Esophagus muscularis mucosa (tissue), 4 donors: ENCODE data around the gene MOXD1. TPM values are rescaled to one million over a fixed set of nuclear protein-coding genes. Genes with fewer than 3 reads are reported as not detected.

Source experiments
- DNase-seq: peaks from one replicate; pipeline ENCODE4 v3.0.0-alpha.2; 2017; ENCODE audit errors: extremely low spot score
- H3K27ac ChIP-seq, 4 donors: fragments of 200-600 bp; sonication (generic); replicated peaks in 1 of 4; 1 replicate in 3 of 4; 2 replicates in 1 of 4; pipeline ENCODE4 v1.5.1; 2016 to 2019; ENCODE audit warnings: mild to moderate bottlenecking in 1 of 4
- H3K27me3 ChIP-seq, 4 donors: fragments of 200-600 bp; sonication (generic); one replicate each; pipeline versions ENCODE4 v1.5.1 to v1.6.0; 2016 to 2019
- H3K36me3 ChIP-seq, 4 donors: fragments of 200-600 bp; sonication (generic); one replicate each; pipeline ENCODE4 v1.5.1; 2016 to 2019
- H3K4me1 ChIP-seq, 4 donors: fragments of 200-600 bp; sonication (generic); one replicate each; pipeline ENCODE4 v1.5.1; 2016 to 2019
- H3K4me3 ChIP-seq, 4 donors: fragments of 200-600 bp; sonication (generic); 1 replicate in 2 of 4; 2 replicates in 2 of 4; pipeline ENCODE4 v1.5.1; 2016 to 2019; ENCODE audit warnings: mild to moderate bottlenecking in 4 of 4, moderate library complexity in 1 of 4
- H3K9me3 ChIP-seq, 4 donors: fragments of 200-600 bp; sonication (generic); 1 replicate in 3 of 4; 2 replicates in 1 of 4; pipeline ENCODE4 v1.5.1; 2016 to 2019
- EP300 ChIP-seq: sonication (generic); formaldehyde crosslinking; IDR thresholded peaks from one replicate; pipeline ENCODE4 v1.6.1; 2017; ENCODE audit warnings: antibody characterized with exemption
- POLR2A ChIP-seq: fragments of 450-650 bp; IDR thresholded peaks from one replicate; pipeline ENCODE4 v1.6.1; 2017; ENCODE audit warnings: antibody characterized with exemption, moderate library complexity, mild to moderate bottlenecking, low read depth
- POLR2AphosphoS5 ChIP-seq, 2 donors: sonication (generic); formaldehyde crosslinking; IDR thresholded peaks; one replicate each; pipeline ENCODE4 v1.6.1; 2017; ENCODE audit warnings: antibody characterized with exemption in 2 of 2
- WGBS: methylation state at CpG from one replicate; pipeline ENCODE4 v1.1.5; 2018; 5-methylcytosine and 5-hydroxymethylcytosine counted together
- intact Hi-C: fragments of 100-400 bp; cut with DNase I; formaldehyde crosslinking; loops from one replicate; pipeline ENCODE4 v1.15.1; 2023
- total RNA-seq, 4 donors: library from RNA; depleted of rRNA; stranded (reverse); fragments of >200 nt; gene quantifications; one replicate each; pipeline versions ENCODE4 v1.1.0 to v1.2.1, GENCODE V29; 2016
- TF ChIP-seq, protein P1 (sequence below), 3 experiments: fragments of 200-600 bp in 2 of 3; fragments of 450-650 bp in 1 of 3; sonication (generic) in 2 of 3; IDR thresholded peaks; one replicate each; pipeline ENCODE4 v1.5.1; 2017 to 2019; ENCODE audit warnings: antibody characterized with exemption in 3 of 3, mild to moderate bottlenecking in 2 of 3, moderate library complexity in 1 of 3

The MOXD1 gene
- total RNA-seq, 4 donors from 2014 or later = 14.2 to 32.4 (median 23.6) TPM

DNA sequence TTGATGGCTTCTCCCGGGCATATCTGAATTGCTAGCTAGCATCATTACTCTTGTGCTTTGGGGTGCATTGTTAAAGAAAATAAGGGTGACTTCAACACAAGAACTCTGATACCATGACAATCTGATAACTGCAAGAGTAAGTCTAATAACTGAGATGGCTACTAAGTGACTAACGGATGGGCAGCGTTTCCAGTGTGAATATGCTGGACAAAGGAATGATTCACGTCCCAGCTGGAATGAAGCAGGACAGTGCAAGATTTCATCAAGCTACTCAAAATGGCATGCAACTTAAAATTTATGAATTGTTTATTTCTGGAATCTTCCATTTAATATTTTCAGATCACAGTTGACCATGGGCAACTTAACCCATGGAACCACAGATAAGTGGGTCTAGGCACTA lies 31.7 kb downstream of the MOXD1 start:
- H3K27ac ChIP-seq = no peak overlapping the region
- 77% methylated on average over 4 of the region's 4 CpGs for WGBS

DNA sequence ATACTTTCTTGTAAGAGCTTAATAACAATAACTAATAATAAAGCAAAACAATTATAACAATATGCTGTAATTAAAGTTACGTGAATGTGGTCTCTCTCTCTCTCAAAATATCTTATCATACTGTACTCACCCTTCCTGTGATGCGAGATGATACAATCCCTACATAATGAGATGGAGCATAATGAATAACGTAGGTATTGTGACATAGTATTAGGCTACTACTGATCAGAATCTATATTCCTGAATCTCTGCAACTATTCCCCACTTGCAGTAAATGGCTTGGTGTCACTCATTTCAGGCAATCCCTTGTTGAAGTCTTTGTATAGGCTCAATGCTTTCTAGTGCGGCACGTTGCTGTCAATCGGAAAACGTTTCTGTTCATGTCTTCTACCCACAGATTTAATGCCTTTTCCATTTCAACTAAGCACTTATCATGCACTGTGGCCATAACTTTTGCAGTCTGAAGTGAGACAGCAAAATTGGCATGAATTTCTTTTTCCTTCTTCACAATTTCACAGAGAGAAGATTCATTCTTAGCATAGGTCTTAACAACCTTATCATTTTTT lies 32.3 kb downstream of the MOXD1 start:
- WGBS = 90% methylated on average over 7 of the region's 7 CpGs
- Histone ChIP-seq H3K4me1 (no peaks in the 10 kb centered on the region), H3K36me3 (no peaks in the 10 kb centered on the region), H3K9me3 (no peaks in the 10 kb centered on the region), H3K27ac (no peak overlapping the region), H3K4me3 (no peak overlapping the region), H3K27me3 (no peaks in the 10 kb centered on the region)
- no peak for DNase-seq
- TF ChIP-seq POLR2AphosphoS5 (IDR thresholded peaks at IDR 0.05) = no peak
- TF ChIP-seq EP300 = no peak
- no peak for TF ChIP-seq POLR2A
- TF ChIP-seq, protein P1, sequence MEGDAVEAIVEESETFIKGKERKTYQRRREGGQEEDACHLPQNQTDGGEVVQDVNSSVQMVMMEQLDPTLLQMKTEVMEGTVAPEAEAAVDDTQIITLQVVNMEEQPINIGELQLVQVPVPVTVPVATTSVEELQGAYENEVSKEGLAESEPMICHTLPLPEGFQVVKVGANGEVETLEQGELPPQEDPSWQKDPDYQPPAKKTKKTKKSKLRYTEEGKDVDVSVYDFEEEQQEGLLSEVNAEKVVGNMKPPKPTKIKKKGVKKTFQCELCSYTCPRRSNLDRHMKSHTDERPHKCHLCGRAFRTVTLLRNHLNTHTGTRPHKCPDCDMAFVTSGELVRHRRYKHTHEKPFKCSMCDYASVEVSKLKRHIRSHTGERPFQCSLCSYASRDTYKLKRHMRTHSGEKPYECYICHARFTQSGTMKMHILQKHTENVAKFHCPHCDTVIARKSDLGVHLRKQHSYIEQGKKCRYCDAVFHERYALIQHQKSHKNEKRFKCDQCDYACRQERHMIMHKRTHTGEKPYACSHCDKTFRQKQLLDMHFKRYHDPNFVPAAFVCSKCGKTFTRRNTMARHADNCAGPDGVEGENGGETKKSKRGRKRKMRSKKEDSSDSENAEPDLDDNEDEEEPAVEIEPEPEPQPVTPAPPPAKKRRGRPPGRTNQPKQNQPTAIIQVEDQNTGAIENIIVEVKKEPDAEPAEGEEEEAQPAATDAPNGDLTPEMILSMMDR (IDR thresholded peaks at IDR 0.05) = no peak
- intact Hi-C loops = no loop called here

More for the DNA sequence above, 31.7 kb downstream of the MOXD1 start:
- Histone ChIP-seq H3K36me3 (no peaks in the 10 kb centered on the region), H3K4me3 (peak overlapping the region in 2 of 4 donors; percentile 7 to 19), H3K27me3 (no peaks in the 10 kb centered on the region), H3K4me1 (no peaks in the 10 kb centered on the region), H3K9me3 (no peaks in the 10 kb centered on the region)
- TF ChIP-seq, protein P1 (IDR thresholded peaks at IDR 0.05) = no peak
- intact Hi-C loops = no loop called here
- no peak for DNase-seq

DNA sequence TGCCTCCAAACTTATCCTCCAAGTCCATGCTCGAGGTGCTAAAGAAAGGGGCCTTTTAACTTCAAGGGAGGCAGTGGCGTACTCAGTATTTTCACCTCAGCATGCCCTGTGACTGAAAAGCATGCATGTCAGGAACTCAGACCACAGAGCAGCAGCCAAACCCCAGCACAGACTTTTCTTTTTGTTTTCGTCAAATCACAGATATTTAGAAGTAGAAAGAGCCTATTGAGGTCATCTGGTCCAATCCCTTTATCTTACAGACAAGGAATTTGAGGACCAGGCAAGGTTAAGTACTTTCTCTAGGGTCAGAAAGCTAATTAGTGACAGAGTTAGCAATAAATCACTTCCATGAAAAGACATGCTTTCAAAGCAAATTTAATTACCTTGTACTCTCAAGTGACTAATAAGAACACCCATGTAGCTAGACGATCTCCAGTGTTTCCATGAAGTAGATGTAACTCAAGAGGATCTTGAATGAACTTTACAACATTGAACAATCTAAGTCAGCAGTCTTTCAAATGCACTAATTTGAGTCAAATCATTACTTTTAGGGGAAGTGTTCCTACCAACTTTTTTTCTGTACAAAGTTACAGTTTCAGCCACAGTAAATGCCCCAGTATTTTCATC lies 35.9 kb downstream of the MOXD1 start:
- no peak for TF ChIP-seq POLR2AphosphoS5 (IDR thresholded peaks at IDR 0.05)
- TF ChIP-seq, protein P1 (IDR thresholded peaks at IDR 0.05) = no peak
- no peaks in the 10 kb centered on the region for H3K27me3 ChIP-seq
- no peaks in the 10 kb centered on the region for H3K4me1 ChIP-seq
- intact Hi-C loops = no loop called here
- 53% methylated on average over 4 of the region's 4 CpGs for WGBS
- no peak overlapping the region for H3K27ac ChIP-seq
- H3K4me3 ChIP-seq = no peak overlapping the region
- H3K9me3 ChIP-seq = no peaks in the 10 kb centered on the region
- no peak for DNase-seq
- no peaks in the 10 kb centered on the region for H3K36me3 ChIP-seq

DNA sequence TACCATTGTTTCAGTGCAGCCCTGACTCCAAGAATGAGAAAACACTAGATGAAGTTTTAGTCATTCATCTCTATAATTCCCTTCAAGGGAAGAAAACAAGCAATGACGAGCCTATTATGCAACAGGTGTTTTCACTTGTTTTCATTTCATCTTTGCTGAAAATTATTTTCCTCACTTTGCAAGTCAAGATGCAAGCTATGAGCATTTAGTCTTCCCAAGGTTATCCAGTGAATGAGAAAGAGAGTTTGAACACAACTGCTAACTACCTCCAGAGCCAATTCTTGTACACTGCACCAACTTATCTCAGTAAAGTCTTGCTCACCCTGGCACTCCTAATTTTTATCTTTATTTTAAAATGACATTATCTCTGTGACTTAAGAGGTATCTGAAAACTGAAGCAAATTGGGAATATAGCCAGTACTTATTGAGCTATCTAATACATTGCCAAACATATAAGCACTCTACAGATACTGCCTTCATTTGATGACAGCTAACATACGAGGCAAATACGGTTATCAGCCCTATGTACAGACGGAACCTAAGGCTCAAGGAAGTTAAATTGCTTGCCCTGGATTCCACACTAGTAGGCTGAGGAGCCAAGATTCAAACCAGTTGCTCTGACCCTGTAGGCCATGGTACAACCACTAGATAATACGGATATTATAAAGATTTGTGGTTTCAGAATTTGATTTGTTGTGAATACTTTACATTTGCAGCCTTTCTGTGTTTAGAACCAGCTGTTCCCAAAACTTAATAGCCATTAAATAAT lies 36.8 kb downstream of the MOXD1 start:
- H3K36me3 ChIP-seq = no peaks in the 10 kb centered on the region
- no peak overlapping the region for H3K4me3 ChIP-seq
- intact Hi-C loops = no loop called here
- WGBS = 81% methylated on average over 5 of the region's 5 CpGs
- DNase-seq = no peak
- TF ChIP-seq, protein P1 (IDR thresholded peaks at IDR 0.05) = no peak
- TF ChIP-seq POLR2A (no peak), POLR2AphosphoS5 (IDR thresholded peaks at IDR 0.05) (no peak), EP300 (no peak)
- H3K9me3 ChIP-seq = no peaks in the 10 kb centered on the region
- no peak overlapping the region for H3K27ac ChIP-seq
- H3K4me1 ChIP-seq = no peaks in the 10 kb centered on the region
- H3K27me3 ChIP-seq = no peaks in the 10 kb centered on the region
